HG03060 (cell line): Measurements from ENCODE around the gene KCNQ1.

Experiments used
- ATAC-seq: cut with Tn5 transposase; IDR thresholded peaks from one replicate; pipeline ENCODE4 v1.9.1; 2021; ENCODE audit warnings: low read depth, moderate number of reproducible peaks; ENCODE audit not compliant: unreplicated experiment

The KCNQ1 gene

GRCh38 chr11:2409611-2410468 is 35.0 kb upstream of the KCNQ1 start:
- ATAC-seq, result no peak

- no peak for ATAC-seq
Observed at GRCh38 chr11:2410616-2411015, 34.2 kb upstream of the KCNQ1 start.

GRCh38 chr11:2411446-2412305 is 33.1 kb upstream of the KCNQ1 start:
- ATAC-seq, result no peak

- ATAC-seq, result no peak
Observed at GRCh38 chr11:2412323-2412722, 32.5 kb upstream of the KCNQ1 start.

GRCh38 chr11:2413742-2414579 is 30.8 kb upstream of the KCNQ1 start:
- no peak for ATAC-seq

GRCh38 chr11:2414616-2415015 is 30.2 kb upstream of the KCNQ1 start:
- ATAC-seq, result no peak

GRCh38 chr11:2415171-2415570 is 29.6 kb upstream of the KCNQ1 start:
- no peak for ATAC-seq

GRCh38 chr11:2415601-2416380 is 29.0 kb upstream of the KCNQ1 start:
- no peak for ATAC-seq

- no peak for ATAC-seq
Observed at GRCh38 chr11:2416765-2417164, 28.0 kb upstream of the KCNQ1 start.

GRCh38 chr11:2417856-2418692 is 26.7 kb upstream of the KCNQ1 start:
- ATAC-seq, result no peak

- no peak for ATAC-seq
Observed at GRCh38 chr11:2418693-2419360, 26.0 kb upstream of the KCNQ1 start.

- no peak for ATAC-seq
Observed at GRCh38 chr11:2419638-2420501, 24.9 kb upstream of the KCNQ1 start.

GRCh38 chr11:2420502-2421225 is 24.1 kb upstream of the KCNQ1 start:
- ATAC-seq, result no peak

- no peak for ATAC-seq
Observed at GRCh38 chr11:2421226-2421994, 23.4 kb upstream of the KCNQ1 start.

- no peak for ATAC-seq
Observed at GRCh38 chr11:2421996-2422395, 22.8 kb upstream of the KCNQ1 start.

GRCh38 chr11:2422461-2423156 is 22.2 kb upstream of the KCNQ1 start:
- ATAC-seq, result no peak
